Renal cortex interstitium (tissue), 11 donors: Measurements from ENCODE around the gene SRC. TPM values are rescaled to one million over a fixed set of nuclear protein-coding genes. Genes with fewer than 3 reads are reported as not detected.

Experiments used
- DNase-seq, 11 donors: peaks; one replicate each; pipeline ENCODE4 v3.0.0-alpha.2; 2013; ENCODE audit warnings: low read depth in 9 of 11, low spot score in 4 of 11; ENCODE audit errors: extremely low read depth in 1 of 11
- polyA plus RNA-seq, 3 donors: library from polyadenylated mRNA; unstranded; fragments of 120-200 nt; gene quantifications; one replicate each; pipeline ENCODE4 v1.2.1, GENCODE V29; 2013; ENCODE audit not compliant: insufficient read length in 3 of 3

Gene SRC
- polyA plus RNA-seq, 3 donors: 47.6 to 70.5 (median 56.5) TPM

GRCh38 chr20:37449276-37449675, 103.3 kb downstream of the SRC start:
- DNase-seq: no peak

DNA sequence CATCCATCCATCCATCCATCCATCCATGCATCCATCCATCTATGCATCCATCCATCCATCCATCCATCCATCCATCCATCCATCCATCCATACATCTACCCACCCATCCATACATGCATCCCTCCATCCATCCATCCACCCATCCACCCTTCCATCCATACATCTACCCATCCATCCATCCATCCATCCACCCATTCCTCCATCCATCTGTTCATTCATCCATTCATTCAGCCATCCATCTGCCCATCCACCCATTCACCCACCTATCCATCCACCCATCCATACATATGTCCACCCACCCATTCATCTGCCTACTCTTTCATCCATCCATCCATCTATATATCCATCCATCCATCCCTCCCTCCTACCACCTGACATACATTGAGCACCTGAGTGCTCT, 104.4 kb downstream of the SRC start:
- DNase-seq: no peak

GRCh38 chr20:37451616-37452015, 105.7 kb downstream of the SRC start:
- DNase-seq: no peak

GRCh38 chr20:37452236-37452635, 106.3 kb downstream of the SRC start:
- DNase-seq: no peak

GRCh38 chr20:37453288-37453687, 107.3 kb downstream of the SRC start:
- no peak for DNase-seq

DNA sequence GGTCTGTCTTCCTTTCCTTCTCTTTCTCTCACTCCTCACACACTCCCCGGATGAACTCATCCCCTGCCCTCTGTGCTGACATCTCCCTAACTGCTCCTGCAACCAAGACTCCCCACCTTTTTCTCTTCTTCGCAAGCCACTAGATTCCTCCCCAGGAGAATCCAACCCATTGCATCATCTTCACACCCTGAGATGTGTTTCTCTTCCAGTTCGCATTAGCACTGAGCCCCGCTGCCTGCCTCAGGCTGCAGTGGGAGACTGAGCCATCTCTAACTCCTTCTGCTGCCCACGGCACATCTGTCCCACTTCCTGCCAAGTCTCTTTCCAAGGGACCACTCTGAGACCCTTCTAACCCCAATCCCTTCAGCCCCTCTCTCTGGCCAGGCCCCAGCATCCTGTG, 107.9 kb downstream of the SRC start:
- DNase-seq: no peak

GRCh38 chr20:37454636-37455385, 108.9 kb downstream of the SRC start:
- no peak for DNase-seq

Other genes starting within 250 kb of the SRC start
- gene RPN2, start 166.8 kb upstream of the SRC start, polyA plus RNA-seq: 100 to 1,000 TPM; 281 to 309 (median 296) TPM
- gene MROH8, start 166.6 kb upstream of the SRC start, polyA plus RNA-seq: 1 to 10 TPM; 5.9 to 7.8 (median 7.7) TPM
- gene GHRH, start 84.3 kb upstream of the SRC start, polyA plus RNA-seq: not detected
- gene MANBAL, start 56.5 kb upstream of the SRC start, polyA plus RNA-seq: 10 to 100 TPM; 61.2 to 69.7 (median 68.7) TPM
- gene NNAT, start 175.1 kb downstream of the SRC start, polyA plus RNA-seq: 100 to 1,000 TPM in 1 of 3 donors, 10 to 100 TPM in 2; 94.7 to 129 (median 96.8) TPM
- 10 to 100 TPM; 79.0 to 92.9 (median 81.9) TPM for gene BLCAP, start 181.7 kb downstream of the SRC start, polyA plus RNA-seq